HEK293 (cell line): Measurements from ENCODE around the gene DCBLD2.

Experiments
- CTCF ChIA-PET: fragments of 350-600 bp; formaldehyde crosslinking; extraction: SDS; loops from one replicate; lab custom pipeline; 2021; ENCODE audit warnings: antibody characterized with exemption; lab: Yijun Ruan, JAX
- POLR2A ChIA-PET: fragments of 300-600 bp; formaldehyde crosslinking; extraction: SDS; loops from one replicate; lab custom pipeline; 2020; ENCODE audit warnings: antibody characterized with exemption, inconsistent platforms; lab: Yijun Ruan, JAX
- H3K27ac ChIP-seq: fragments of 200-500 bp; sonication (Bioruptor generic); 2 replicates; pipeline ENCODE4 v1.5.1; 2014; ENCODE audit warnings: low read depth, low read length, control low read depth, inconsistent platforms; ENCODE audit errors: extremely low read depth
- H3K36me3 ChIP-seq, 2 experiments: fragments of 200-500 bp in 1 of 2; sonication (Bioruptor generic) in 1 of 2; 1 replicate in 1 of 2; 2 replicates in 1 of 2; pipeline ENCODE4 v1.5.1; 2014 to 2017; ENCODE audit warnings: inconsistent platforms in 2 of 2, low read length in 2 of 2; ENCODE audit not compliant: control insufficient read depth in 2 of 2, insufficient read depth in 1 of 2
- H3K4me1 ChIP-seq: fragments of 200-500 bp; sonication (Bioruptor generic); 2 replicates; pipeline ENCODE4 v1.5.1; 2014; ENCODE audit warnings: mild to moderate bottlenecking, low read length, inconsistent platforms; ENCODE audit not compliant: control insufficient read depth, insufficient read depth
- H3K4me3 ChIP-seq: 2 replicates; pipeline ENCODE4 v1.5.1; 2011; ENCODE audit warnings: low read depth, mild to moderate bottlenecking, control low read depth, low read length, moderate library complexity
- H3K9me3 ChIP-seq: fragments of 200-500 bp; sonication (Bioruptor generic); 2 replicates; pipeline ENCODE4 v1.5.1; 2014; ENCODE audit warnings: low read depth, low read length, inconsistent platforms; ENCODE audit not compliant: control insufficient read depth, insufficient read depth
- EGR2 ChIP-seq: fragments of 450-650 bp; formaldehyde crosslinking; IDR thresholded peaks from 2 replicates; pipeline ENCODE4 v1.5.1; 2016; ENCODE audit warnings: low read depth, missing biosample characterization, missing genetic modification characterization
- GLI4 ChIP-seq: fragments of 450-650 bp; formaldehyde crosslinking; IDR thresholded peaks from 2 replicates; pipeline ENCODE4 v1.5.1; 2016; ENCODE audit warnings: missing biosample characterization, missing genetic modification characterization
- KLF17 ChIP-seq: fragments of 450-650 bp; formaldehyde crosslinking; IDR thresholded peaks from 2 replicates; pipeline ENCODE4 v1.5.1; 2016; ENCODE audit warnings: missing biosample characterization, missing genetic modification characterization
- KLF8 ChIP-seq: fragments of 450-650 bp; formaldehyde crosslinking; IDR thresholded peaks from 2 replicates; pipeline ENCODE4 v1.5.1; 2016; ENCODE audit warnings: missing biosample characterization, missing genetic modification characterization
- MEIS1 ChIP-seq: sonication (generic); formaldehyde crosslinking; IDR thresholded peaks from 2 replicates; pipeline ENCODE4 v1.8.1; 2022; ENCODE audit warnings: missing genetic modification reagents, mild to moderate bottlenecking, borderline replicate concordance
- TCF7L2 ChIP-seq: IDR thresholded peaks from 2 replicates; pipeline ENCODE4 v1.6.1; 2011; ENCODE audit warnings: low read depth, mild to moderate bottlenecking, inconsistent platforms, low read length, moderate library complexity, borderline replicate concordance
- ZBTB17 ChIP-seq: fragments of 450-650 bp; formaldehyde crosslinking; IDR thresholded peaks from 2 replicates; pipeline ENCODE4 v1.5.1; 2016; ENCODE audit warnings: missing biosample characterization, missing genetic modification characterization
- ZBTB7A ChIP-seq: fragments of 450-650 bp; formaldehyde crosslinking; IDR thresholded peaks from 2 replicates; pipeline ENCODE4 v1.5.1; 2016; ENCODE audit warnings: low read depth, missing biosample characterization, missing genetic modification characterization
- ZFHX2 ChIP-seq: fragments of 450-650 bp; formaldehyde crosslinking; conservative IDR thresholded peaks from 2 replicates; pipeline ENCODE4 v1.5.1; 2016; ENCODE audit warnings: missing biosample characterization, missing genetic modification characterization
- ZNF114 ChIP-seq: fragments of 450-650 bp; formaldehyde crosslinking; IDR thresholded peaks from 2 replicates; pipeline ENCODE4 v1.5.0; 2017; ENCODE audit warnings: missing biosample characterization, missing genetic modification characterization
- ZNF140 ChIP-seq: fragments of 450-650 bp; formaldehyde crosslinking; IDR thresholded peaks from 2 replicates; pipeline ENCODE4 v1.5.1; 2016; ENCODE audit warnings: missing biosample characterization, missing genetic modification characterization
- ZNF146 ChIP-seq: fragments of 450-650 bp; formaldehyde crosslinking; IDR thresholded peaks from 2 replicates; pipeline ENCODE4 v1.5.1; 2016; ENCODE audit warnings: missing biosample characterization, missing genetic modification characterization
- ZNF16 ChIP-seq: fragments of 450-650 bp; formaldehyde crosslinking; IDR thresholded peaks from 2 replicates; pipeline ENCODE4 v1.5.1; 2016; ENCODE audit warnings: low read depth, missing biosample characterization, missing genetic modification characterization
- ZNF239 ChIP-seq: fragments of 450-650 bp; formaldehyde crosslinking; IDR thresholded peaks from 2 replicates; pipeline ENCODE4 v1.5.1; 2016; ENCODE audit warnings: missing biosample characterization, missing genetic modification characterization
- ZNF341 ChIP-seq: fragments of 450-650 bp; formaldehyde crosslinking; IDR thresholded peaks from 2 replicates; pipeline ENCODE4; 2016; ENCODE audit warnings: low read depth, missing biosample characterization, missing genetic modification characterization
- ZNF354C ChIP-seq: fragments of 450-650 bp; formaldehyde crosslinking; IDR thresholded peaks from 2 replicates; pipeline ENCODE4 v1.5.1; 2016; ENCODE audit warnings: missing biosample characterization, missing genetic modification characterization, low read depth, borderline replicate concordance
- ZNF404 ChIP-seq: fragments of 450-650 bp; formaldehyde crosslinking; IDR thresholded peaks from 2 replicates; pipeline ENCODE4 v1.5.1; 2017; ENCODE audit warnings: missing biosample characterization, missing genetic modification characterization
- ZNF510 ChIP-seq: fragments of 450-650 bp; formaldehyde crosslinking; IDR thresholded peaks from 2 replicates; pipeline ENCODE4 v1.5.1; 2018; ENCODE audit warnings: mild to moderate bottlenecking, missing genetic modification characterization, missing biosample characterization; ENCODE audit not compliant: insufficient replicate concordance
- ZNF548 ChIP-seq: fragments of 450-650 bp; formaldehyde crosslinking; IDR thresholded peaks from 2 replicates; pipeline ENCODE4 v1.5.1; 2016; ENCODE audit warnings: missing biosample characterization, missing genetic modification characterization
- ZNF549 ChIP-seq: fragments of 450-650 bp; IDR thresholded peaks from 2 replicates; pipeline ENCODE4 v1.5.1; 2018; ENCODE audit warnings: missing biosample characterization, missing genetic modification characterization, mild to moderate bottlenecking, inconsistent platforms, moderate library complexity
- ZNF571 ChIP-seq: fragments of 450-650 bp; formaldehyde crosslinking; IDR thresholded peaks from 2 replicates; pipeline ENCODE4 v1.5.0; 2017; ENCODE audit warnings: missing biosample characterization, missing genetic modification characterization
- ZNF624 ChIP-seq: fragments of 450-650 bp; formaldehyde crosslinking; IDR thresholded peaks from 2 replicates; pipeline ENCODE4 v1.5.1; 2017; ENCODE audit warnings: missing biosample characterization, missing genetic modification characterization
- ZNF660 ChIP-seq: fragments of 450-650 bp; IDR thresholded peaks from 2 replicates; pipeline ENCODE4 v1.5.1; 2018; ENCODE audit warnings: missing biosample characterization, mild to moderate bottlenecking, missing genetic modification characterization
- ZNF707 ChIP-seq: fragments of 450-650 bp; formaldehyde crosslinking; IDR thresholded peaks from 2 replicates; pipeline ENCODE4 v1.5.1; 2016; ENCODE audit warnings: missing biosample characterization, missing genetic modification characterization
- ZNF747 ChIP-seq: fragments of 450-650 bp; formaldehyde crosslinking; IDR thresholded peaks from 2 replicates; pipeline ENCODE4 v1.5.1; 2016; ENCODE audit warnings: missing biosample characterization, missing genetic modification characterization
- ZNF776 ChIP-seq: fragments of 450-650 bp; formaldehyde crosslinking; IDR thresholded peaks from 2 replicates; pipeline ENCODE4 v1.5.0; 2017; ENCODE audit warnings: missing biosample characterization, missing genetic modification characterization, borderline replicate concordance
- ZSCAN23 ChIP-seq: fragments of 450-650 bp; formaldehyde crosslinking; IDR thresholded peaks from 2 replicates; pipeline ENCODE4 v1.5.1; 2016; ENCODE audit warnings: missing biosample characterization, missing genetic modification characterization
- TF ChIP-seq, protein P1 (sequence below): fragments of 450-650 bp; formaldehyde crosslinking; IDR thresholded peaks from 2 replicates; pipeline ENCODE4 v1.5.1; 2016; ENCODE audit warnings: missing biosample characterization, missing genetic modification characterization

Gene DCBLD2

GRCh38 chr3:98763819-98764418, 137.6 kb downstream of the DCBLD2 start:
- Histone ChIP-seq H3K27ac (no peak overlapping the region), H3K4me1 (peaks cover 3% of the 10 kb centered on the region; the same call in 1 of the 2 replicates), H3K4me3 (no peak overlapping the region), H3K36me3 (no peaks in the 10 kb centered on the region), H3K9me3 (no peaks in the 10 kb centered on the region)
- ChIA-PET POLR2A (no interaction called here), CTCF (interaction anchor here (0.7 kb wide), 1 partner anchor 84 kb away, joined by 3 read pairs; no protein-coding TSS in a partner anchor)
- no peak for TF ChIP-seq ZNF571
- no peak for TF ChIP-seq ZNF354C
- no peak for TF ChIP-seq MEIS1 (CRISPR knock-in tag)
- no peak for TF ChIP-seq KLF8 (tag by site-specific recombination)
- TF ChIP-seq ZNF341 (tag by site-specific recombination), result no peak
- no peak for TF ChIP-seq ZBTB7A (tag by site-specific recombination)
- TF ChIP-seq, protein P1, sequence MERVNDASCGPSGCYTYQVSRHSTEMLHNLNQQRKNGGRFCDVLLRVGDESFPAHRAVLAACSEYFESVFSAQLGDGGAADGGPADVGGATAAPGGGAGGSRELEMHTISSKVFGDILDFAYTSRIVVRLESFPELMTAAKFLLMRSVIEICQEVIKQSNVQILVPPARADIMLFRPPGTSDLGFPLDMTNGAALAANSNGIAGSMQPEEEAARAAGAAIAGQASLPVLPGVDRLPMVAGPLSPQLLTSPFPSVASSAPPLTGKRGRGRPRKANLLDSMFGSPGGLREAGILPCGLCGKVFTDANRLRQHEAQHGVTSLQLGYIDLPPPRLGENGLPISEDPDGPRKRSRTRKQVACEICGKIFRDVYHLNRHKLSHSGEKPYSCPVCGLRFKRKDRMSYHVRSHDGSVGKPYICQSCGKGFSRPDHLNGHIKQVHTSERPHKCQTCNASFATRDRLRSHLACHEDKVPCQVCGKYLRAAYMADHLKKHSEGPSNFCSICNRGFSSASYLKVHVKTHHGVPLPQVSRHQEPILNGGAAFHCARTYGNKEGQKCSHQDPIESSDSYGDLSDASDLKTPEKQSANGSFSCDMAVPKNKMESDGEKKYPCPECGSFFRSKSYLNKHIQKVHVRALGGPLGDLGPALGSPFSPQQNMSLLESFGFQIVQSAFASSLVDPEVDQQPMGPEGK (tag by site-specific recombination), result no peak
- TF ChIP-seq ZFHX2 (tag by site-specific recombination), result no peak
- no peak for TF ChIP-seq ZNF114
- TF ChIP-seq ZNF747 (tag by site-specific recombination), result no peak
- TF ChIP-seq EGR2 (tag by site-specific recombination), result no peak
- TF ChIP-seq KLF17, result no peak
- no peak for TF ChIP-seq ZNF707 (tag by site-specific recombination)

DNA sequence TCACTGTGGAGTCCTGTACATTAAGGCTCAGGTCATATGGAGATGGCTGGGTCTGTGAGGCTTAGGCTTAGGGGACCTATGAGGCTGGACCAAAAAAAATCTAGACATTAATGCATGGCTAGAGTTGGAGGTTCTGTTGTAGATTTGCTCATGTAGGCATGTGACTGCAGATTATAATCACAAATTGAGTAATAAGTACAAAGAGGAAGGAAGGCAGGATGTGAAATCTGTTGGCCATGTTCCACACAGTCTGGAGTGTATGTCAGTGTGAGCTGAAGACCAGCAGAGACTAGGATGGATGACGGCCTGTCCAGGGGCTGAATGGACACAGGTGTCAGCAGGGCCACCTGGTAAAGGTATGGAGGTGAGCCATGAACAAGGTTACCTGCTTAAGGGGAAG, 138.4 kb downstream of the DCBLD2 start, which contains the start of gene ST3GAL6:
ST3GAL6 (plus strand) TSS at position 265 of the 400 bp plus-strand sequence. CDS start 5,101 bp downstream, outside the sequence.
- Histone ChIP-seq H3K4me3 (no peak within 1 kb of the TSS), H3K9me3 (no peaks in the 10 kb centered on the region), H3K27ac (no peak within 1 kb of the TSS), H3K4me1 (peaks cover 3% of the 10 kb centered on the region; the same call in 1 of the 2 replicates), H3K36me3 (no peaks in the 10 kb centered on the region)
- CTCF ChIA-PET, result no interaction called here
- TF ChIP-seq ZNF510 (tag by site-specific recombination) (no peak), EGR2 (tag by site-specific recombination) (no peak), ZNF404 (tag by site-specific recombination) (no peak), ZNF624 (tag by site-specific recombination) (no peak), ZBTB17 (tag by site-specific recombination) (no peak), ZNF239 (tag by site-specific recombination) (no peak), ZNF660 (tag by site-specific recombination) (no peak), GLI4 (no peak), ZNF549 (no peak), ZNF146 (tag by site-specific recombination) (no peak), ZNF140 (tag by site-specific recombination) (no peak), ZNF776 (tag by site-specific recombination) (no peak), TCF7L2 (no peak), ZSCAN23 (tag by site-specific recombination) (no peak), ZNF16 (tag by site-specific recombination) (no peak), ZNF548 (tag by site-specific recombination) (no peak)
- POLR2A ChIA-PET, result no interaction called here
